Glomerular visceral epithelial cell (primary cell): ENCODE data around the gene CCDC112.
"Not testable (repeated sequence)": the region's sequence is repeated elsewhere in the genome, so short reads cannot be mapped to it uniquely, and the experiment has no call there.

Experiments
- DNase-seq: peaks from one replicate; pipeline ENCODE4 v3.0.0-alpha.2; 2016; ENCODE audit errors: extremely low spot score

The CCDC112 gene, protein sequence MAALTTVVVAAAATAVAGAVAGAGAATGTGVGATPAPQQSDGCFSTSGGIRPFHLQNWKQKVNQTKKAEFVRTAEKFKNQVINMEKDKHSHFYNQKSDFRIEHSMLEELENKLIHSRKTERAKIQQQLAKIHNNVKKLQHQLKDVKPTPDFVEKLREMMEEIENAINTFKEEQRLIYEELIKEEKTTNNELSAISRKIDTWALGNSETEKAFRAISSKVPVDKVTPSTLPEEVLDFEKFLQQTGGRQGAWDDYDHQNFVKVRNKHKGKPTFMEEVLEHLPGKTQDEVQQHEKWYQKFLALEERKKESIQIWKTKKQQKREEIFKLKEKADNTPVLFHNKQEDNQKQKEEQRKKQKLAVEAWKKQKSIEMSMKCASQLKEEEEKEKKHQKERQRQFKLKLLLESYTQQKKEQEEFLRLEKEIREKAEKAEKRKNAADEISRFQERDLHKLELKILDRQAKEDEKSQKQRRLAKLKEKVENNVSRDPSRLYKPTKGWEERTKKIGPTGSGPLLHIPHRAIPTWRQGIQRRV

DNA sequence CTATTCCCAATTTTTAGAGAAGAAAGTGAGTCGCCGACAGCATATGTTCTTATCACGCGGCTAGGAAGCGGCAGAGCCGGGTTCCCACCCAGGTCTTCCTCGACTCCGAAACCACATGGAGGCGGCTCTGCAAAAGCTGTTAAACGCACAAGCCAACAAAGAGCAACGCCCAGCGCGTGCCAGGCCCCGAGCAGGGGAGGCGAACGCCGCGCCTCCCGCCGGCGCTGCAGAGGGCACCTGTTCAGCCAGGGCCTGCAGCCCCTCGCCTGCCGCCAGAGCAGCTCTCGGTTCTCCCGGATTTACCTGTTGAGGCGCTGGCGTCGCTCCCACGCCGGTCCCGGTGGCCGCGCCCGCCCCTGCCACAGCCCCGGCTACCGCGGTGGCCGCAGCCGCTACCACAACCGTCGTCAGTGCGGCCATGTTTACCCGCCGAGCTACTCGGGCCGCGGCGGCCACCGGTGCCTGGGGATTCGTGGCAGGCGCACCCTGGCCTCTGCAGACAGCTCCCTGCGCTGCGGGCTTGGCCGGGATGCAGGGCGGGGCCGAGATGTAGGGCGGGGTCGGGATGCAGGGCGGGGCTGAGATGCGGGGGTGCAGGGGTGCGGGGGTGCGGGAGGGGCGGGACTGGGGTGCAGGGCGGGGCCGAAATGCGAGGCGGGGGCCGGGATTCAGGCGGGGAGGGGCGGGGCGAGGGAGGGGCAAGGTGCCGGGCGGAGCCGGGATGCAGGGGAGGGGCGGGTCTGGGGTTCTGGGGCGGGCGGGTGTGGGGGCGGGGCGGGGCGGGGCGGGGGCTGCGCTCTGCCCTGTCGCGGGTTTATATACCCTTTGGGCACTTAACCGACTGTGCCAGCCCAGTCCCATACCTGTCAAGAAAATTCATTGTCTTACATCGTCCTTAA, at the start of gene CCDC112:
TSS of gene CCDC112 (minus strand) at position 531 of the 899 bp plus-strand sequence. CDS start at position 420, 111 bp downstream.
- DNase-seq: peak; percentile 91

DNA sequence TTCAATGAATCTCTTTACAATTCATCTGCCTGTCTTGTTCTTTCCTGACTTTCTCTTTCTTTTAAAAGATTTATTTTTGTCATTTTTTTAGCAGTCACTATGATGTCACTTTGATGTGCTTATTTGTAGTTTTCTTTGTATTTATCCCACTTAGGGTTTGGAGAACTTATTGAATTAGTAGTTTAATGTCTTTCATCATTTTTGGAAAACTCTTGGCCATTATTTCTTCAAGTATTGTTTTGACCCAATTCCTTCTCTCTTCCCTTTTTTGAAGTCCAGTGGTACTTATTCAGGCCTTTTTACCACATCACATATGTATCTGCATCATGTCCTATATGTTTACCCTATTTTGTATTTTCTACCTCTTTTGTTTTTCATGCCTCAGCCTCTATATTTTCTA, 48.9 kb upstream of the CCDC112 start:
- DNase-seq: no peak

DNA sequence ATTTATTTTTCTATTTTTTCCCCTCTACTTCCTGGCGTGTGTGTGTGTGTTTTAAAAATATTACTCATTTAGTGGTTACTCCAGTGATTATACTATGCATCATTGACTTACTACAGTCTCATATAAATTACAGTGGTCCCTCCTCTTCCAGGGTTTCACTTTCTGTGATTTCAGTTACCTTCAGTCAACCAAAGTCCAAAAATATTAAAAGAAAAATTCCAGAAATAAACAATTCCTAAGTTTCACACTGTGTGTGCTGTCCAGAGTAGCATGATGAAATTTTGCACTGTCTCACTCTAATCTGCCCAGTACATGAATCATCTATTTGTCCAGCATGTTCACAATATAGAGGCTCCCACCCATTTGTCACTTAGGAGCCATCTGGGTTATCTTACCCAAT, 47.4 kb upstream of the CCDC112 start:
- peak; percentile 40 for DNase-seq

DNA sequence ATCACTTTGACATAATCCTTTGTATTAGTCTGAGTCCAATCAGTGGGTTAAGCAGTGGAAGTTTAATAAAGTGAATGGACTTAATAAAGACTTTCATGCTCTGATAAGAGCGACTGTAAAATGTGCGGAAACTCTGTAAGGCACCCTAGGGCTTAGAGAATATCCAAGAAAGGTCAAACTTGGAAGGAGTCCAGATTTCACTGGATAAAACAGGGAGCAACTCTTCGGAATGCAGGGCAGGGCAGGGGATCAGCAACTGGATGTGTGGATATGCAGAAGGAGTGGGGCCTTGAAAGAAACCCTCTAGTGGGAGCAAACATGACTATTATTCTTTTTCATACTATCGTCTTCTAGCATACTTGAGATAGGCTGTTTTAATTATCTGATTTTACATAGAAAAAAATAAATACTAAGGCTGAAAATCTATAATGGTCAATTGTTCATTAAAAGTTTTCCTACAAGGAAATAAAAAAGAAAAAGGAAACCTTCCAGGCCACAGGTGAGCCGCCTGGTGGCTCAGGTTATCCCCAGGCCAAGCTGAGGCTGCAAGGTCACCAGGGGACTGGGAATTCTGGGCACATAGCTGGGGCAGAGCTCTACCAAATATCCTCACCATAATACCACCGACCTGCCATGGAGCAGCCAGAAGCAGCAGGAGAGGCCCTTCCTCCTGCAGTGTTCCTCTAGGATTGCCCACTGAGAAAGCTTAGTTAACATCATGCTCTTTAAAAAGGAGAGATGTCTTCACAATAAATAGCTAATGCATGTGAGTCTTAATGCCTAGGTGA, 46.3 kb upstream of the CCDC112 start:
- DNase-seq: no peak

DNA sequence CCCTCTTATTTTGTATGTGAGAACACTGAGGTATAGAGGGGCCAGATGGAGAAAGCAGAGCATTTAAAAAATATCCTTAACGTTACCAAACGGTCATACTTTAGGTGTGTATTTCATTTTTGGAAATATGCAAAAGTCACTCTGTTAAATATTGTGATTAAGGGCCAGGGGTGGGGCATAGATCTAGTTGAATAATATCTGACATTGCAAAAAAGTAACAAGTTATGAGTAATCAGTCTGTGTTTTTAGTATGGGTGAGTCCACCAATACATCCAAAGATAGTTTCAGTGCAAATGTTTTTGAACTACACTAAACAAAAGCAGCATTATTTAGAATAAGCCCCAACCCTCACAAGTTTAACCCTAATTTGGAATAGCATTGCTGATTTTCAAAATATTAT, 45.3 kb upstream of the CCDC112 start:
- DNase-seq: no peak

DNA sequence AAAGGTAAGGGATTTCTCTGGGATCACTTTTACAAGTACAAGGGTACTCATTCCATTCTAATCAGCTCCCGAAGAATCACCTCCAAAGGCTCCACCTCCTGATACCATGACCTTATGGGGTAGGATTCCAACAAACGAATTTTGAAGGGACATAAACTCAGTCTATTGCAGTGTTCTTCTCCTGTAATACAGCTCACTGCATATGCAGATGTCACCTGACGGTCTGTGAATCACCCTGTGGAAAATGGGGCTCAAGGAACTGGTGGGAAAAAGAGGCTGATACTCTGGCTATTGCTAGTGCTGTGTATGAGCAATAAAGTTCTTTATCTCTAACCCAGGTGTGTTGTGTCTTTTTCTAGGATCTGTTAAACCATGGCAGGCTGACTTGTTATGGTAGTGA, 42.4 kb upstream of the CCDC112 start:
- no peak for DNase-seq

DNA sequence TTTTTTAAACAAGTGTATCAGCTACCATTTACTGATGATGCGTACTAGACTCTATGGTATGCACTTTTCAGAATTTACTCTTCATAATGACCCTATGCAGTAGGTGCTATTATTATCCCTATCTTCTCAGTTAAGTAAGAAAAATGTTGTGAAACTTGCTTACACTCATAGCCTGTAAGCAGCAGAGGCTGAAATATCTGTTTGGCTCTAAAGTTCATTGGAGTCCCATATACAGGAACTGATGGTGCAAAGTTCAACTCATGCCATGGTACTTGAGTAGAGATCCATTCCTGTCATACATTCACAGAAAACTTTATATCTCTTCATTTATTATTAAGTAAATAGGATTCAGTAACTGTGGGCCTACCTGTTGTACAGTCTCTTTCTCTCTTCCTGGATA, 41.4 kb upstream of the CCDC112 start:
- DNase-seq: no peak

DNA sequence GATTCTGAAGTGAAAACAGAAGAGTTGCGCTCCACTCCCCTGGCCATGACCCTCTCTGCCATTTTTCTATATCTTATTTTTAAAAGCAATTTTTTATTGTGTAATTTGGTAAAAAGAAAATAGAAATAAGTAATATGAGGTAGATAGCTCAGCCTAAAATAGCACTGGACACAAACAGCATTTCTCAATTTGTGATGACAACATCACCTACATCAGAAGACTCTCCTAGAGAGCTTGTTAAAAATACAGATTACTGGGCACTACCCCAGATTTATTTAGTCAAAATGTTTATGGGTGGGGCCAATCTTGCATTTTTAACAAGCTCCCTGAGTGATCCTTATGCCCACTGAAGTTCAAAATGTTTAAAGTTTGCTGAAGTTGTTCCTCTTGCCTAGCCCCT, 40.5 kb upstream of the CCDC112 start:
- DNase-seq: no peak

DNA sequence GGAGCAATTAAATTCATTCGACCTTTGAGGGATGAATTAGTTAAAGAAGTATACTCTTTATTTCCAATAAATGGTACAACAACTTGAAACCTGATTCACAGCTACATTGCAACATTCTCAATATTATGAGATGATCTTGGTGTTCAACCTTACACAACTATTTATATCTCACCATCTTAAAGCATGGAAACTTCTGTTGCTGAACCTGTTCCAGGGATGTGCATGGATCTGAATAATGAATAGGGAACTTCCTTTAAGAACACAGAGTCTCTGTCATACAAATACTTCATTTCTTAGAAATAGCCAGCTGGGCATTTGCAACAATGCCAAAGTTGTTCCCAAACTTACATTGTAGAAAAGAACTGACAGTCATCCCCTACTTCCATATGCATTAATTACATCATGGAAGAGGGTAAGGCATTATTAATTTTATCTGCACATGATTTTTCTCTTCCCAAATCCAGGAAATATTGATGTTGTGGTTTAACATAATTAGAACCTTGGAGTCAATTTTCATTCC, 39.8 kb upstream of the CCDC112 start:
- DNase-seq: no peak

DNA sequence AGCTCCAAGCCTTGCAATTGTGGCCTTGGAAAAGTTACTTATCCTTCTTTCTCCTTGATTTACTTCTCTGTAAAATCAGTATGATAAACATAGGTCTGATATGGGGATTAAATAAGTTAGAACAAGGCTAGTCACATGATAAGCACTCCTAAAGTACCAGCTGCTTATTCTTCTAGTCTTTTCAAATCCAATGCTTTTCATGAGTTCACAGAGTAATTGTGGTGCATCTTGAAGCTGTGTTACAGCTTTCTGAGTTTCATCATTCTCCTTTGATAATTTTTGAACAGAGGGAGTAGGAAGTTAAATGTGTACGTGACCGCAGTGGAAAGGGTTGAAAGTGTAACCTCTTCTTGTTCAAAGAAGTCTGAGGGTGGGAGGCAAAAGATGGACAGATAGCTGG, 38.8 kb upstream of the CCDC112 start:
- no peak for DNase-seq

DNA sequence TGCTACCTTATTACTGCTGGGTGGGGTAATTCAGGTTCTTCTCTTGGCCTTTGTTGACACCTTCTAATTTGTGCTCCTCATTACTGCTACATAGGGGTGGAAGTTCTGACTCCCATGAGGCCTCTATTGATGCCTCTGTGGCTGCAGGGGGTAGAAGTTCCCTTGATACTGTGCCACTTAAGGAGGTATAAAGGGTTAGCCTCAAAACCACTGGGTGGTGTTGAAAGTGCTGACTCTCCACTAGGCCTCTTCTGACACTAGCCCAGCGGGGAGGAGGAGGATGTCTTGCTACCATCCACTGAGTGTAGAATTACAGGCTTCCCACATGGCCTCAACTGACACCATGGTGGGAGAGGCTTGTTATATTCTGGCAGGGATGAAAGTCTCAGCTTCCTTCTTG, 36.7 kb upstream of the CCDC112 start:
- DNase-seq: no peak

DNA sequence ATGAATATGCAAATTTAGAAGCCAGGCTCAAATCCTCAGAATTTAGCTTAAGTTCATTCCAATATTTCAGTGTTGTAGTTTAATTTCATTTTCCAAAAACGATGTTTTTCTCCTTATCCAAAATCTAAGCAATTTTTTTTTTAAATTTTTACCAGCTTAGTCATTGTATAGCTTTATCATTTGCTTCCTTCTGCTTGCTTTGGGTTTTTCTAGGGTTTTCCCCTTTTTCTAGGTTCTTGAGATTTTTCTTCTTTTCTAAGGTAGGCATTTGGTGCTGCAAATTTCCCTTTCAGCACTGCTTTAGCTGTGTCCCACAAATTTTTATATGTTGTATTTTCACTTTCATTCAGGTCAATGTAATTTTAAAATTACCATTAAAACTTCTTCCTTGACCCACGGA, 34.4 kb upstream of the CCDC112 start:
- DNase-seq: no peak

DNA sequence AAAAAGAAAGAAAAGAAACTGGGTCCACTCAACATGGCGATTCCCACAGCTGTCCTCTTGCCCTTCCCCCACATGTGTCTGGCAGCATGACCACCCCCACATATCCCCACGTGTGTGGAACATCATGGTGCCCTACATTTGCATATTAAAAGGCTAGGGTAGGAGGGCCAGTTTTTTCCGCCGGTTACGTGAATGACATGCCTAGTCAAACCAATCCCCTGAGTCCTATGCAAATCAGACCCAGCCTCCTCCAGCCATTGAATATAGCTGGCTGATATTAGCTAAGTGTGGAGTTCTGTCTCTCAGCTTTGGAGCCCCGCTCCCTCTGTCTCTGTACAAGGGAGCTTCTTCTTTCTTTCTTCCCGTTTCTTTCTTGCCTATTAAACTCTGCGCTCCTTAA, 33.0 kb upstream of the CCDC112 start:
- no peak for DNase-seq

DNA sequence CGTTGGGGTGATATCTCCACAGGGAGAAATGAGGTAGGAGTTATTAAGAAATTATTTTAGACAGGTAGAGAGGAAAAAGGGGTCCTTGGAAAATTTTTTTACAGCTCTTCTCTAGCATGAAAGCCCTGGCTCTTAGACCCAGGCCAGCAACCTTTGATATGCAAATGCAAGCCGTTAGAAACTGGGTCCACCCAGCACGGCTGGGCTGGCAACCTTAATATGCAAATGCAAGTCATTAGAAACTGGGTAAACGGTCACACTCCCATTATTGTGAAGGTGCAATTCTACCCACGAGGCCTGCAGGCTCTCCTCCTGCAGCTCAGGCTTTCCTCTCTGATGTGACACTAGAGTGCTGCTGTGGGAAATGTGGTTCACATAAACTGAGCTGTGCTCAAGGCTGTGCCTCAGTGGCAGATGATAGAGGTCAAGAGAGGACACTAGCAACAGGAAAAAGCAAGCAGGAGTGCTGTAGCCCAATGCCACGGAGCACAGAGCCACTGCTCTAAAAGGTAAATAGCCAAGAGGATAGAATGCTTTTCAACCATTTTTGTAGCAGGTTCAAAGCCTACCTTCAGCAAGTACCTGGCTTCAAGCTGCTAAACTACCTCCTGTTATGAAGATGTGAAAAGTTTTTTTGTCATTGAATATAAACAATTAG, 32.3 kb upstream of the CCDC112 start:
- not testable (repeated sequence) for DNase-seq

DNA sequence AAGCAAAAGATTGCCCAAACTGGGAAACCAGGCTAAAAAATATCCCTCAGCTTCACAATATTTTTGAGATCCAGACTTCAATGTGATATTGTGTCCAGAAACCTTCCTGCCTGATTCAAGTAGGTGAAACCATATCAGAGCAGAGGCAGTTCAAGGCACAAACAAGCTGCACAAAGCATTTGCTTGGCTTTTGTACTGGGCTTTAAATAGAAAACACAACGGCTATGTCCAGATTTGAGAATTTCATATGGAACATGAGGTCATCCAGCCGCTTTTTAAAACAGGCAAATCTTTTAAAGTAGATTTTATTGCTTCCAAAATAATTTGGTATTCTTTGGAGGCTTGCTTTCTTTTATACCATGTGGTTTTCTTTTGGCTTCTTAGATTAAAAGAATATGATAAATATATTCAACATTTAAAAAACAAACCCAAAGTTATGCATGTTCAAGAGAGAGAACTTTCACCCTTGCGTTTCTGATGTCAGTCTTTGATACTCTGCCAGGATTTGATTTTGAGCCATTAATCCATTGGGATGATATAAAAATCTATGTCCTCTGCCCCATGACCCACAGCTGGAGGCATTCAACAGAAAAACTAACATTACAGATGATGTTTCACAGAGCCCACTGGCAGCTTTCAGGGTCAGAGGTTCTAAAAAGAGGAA, 29.0 kb upstream of the CCDC112 start:
- no peak for DNase-seq

DNA sequence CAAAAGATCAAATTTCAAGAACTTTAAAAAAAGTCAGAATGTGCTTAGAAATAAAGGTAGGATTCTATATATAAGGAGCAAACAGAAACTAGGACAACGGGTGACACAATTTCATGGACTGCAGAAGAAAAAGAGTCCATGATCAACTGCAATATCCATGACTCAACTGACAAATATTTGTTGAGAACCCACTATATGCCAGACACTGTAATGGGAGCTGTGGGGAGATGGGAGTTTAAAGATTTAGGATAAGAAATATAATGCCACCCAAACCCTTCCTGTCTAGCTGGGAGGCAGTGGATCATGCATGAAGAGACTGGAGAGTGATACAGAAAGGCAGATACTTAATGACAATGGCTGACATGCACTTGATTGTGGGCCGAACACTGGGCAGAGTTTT, 27.6 kb upstream of the CCDC112 start:
- DNase-seq: peak; percentile 9

DNA sequence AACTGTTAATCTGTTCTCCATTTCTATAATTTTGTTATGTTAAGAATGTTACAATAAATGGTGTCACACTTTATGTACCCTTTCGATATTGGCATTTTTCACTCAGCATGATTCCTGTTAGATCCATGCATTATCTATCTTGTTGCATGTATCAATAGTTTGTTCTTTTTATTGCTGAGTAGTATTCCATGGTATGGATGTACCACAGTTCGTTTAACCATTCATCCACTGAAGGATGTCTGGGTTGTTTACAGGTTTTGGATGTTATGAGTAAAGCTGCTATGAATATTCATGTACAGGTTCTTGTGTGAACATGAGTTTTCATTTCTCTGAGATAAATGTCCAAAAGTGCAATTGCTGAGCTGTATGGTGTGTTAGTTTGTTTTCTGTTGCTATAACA, 26.3 kb upstream of the CCDC112 start:
- no peak for DNase-seq

DNA sequence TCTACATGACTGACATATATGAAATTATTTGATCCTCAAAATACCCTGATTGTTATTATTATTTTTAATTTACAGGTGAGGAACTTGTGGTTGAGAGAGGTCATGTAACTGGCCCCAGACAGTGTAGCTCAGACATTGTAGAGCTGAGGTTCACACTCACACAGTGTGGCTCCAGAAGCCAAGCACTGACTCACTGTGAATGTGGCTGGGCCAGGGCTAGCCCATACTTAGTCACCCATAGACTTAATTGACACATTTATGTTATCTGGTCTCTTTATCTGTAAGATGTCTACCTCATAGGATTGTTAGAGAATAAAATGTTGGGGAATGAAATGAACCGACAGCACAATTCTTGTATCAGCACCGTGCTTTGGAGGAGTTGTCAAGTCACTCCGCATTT, 24.9 kb upstream of the CCDC112 start:
- DNase-seq: peak; percentile 30

DNA sequence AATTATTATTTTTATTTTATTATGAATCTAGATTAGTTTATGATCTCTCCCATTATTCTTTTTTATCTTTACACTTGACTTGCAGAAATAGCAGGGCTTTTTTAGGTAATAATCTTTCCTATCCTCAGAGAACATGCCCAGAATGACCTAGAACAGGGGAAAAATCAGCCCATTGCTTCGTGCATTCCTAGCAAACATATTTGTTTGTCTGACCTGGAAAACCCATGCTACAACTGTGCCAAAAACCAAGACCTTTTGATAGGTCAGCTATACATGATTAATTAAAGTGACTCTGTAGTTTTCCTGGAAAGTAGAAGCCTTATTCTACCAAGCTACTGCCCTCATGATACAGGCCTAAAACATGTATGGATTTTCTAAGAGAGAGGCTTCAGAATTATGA, 24.1 kb upstream of the CCDC112 start:
- no peak for DNase-seq

DNA sequence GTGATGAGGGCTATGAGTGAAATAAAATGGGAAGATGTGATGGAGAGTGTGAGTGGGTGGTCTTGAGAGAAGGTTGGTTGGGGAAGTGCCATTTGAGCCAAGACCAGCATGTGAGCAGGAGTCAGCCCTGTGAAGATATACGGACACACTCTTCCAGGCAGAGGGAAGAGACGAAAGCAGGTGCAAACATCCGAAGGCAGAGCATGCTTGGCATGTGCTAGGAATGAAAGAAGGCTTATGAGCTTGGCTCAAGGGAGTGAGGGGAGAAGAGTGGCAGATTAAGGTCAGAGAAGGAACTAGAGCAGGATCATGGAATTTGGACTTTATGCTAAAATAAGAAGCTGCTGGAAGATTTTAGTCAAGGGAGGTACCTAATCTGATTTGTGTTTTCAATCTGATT, 23.6 kb upstream of the CCDC112 start:
- DNase-seq: no peak

DNA sequence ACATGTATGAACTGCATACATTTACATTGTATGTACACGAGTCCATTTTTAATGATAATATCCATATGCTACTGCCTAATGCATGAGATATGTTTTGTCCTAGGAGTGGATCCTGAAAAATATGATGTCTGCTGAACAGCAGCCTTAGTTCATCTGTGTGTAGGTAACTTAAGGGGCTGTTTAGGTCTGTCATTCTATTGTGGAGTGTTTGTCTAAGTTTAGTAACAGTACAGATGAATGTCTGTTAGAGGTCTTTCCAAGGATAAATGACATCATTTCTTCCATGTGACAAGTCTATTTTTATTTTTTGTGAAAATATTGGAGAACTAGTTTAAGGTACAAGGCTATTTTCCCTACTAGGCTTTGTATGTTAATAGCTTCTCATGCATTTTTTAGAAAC, 22.6 kb upstream of the CCDC112 start:
- DNase-seq: no peak
